SU-DHL-6 (cell line): ENCODE data around the gene CP.

Experiments used
- H2AFZ ChIP-seq: fragments of 200-600 bp; sonication (generic); 2 replicates; pipeline ENCODE4 v1.6.1; 2014; ENCODE audit warnings: low read depth, mild to moderate bottlenecking, moderate library complexity, mixed read lengths, antibody characterized with exemption, low read length; ENCODE audit not compliant: severe bottlenecking
- H3F3A ChIP-seq: fragments of 200-600 bp; shearing (Covaris generic); 2 replicates; pipeline ENCODE4 v1.6.0; 2016; ENCODE audit warnings: antibody characterized with exemption, mild to moderate bottlenecking; ENCODE audit not compliant: insufficient read depth
- H3K27ac ChIP-seq: fragments of 200-600 bp; sonication (generic); 2 replicates; pipeline ENCODE4 v1.5.1; 2016; ENCODE audit warnings: low read depth, mild to moderate bottlenecking, low read length, moderate library complexity, mixed read lengths
- H3K27me3 ChIP-seq: fragments of 200-600 bp; sonication (generic), shearing (Covaris generic); 2 replicates; pipeline ENCODE4 v1.6.0; 2014; ENCODE audit warnings: mild to moderate bottlenecking, low read length
- H3K36me3 ChIP-seq: fragments of 200-600 bp; sonication (generic); 2 replicates; pipeline ENCODE4 v1.6.1; 2014; ENCODE audit warnings: mild to moderate bottlenecking, low read length, mixed read lengths
- H3K4me2 ChIP-seq: fragments of 300-600, 200-600 bp; shearing (Covaris generic), sonication (generic); 2 replicates; pipeline ENCODE4 v1.6.0; 2014; ENCODE audit warnings: low read length, low read depth, mild to moderate bottlenecking; ENCODE audit not compliant: poor library complexity, severe bottlenecking
- H3K4me3 ChIP-seq: fragments of 200-600 bp; sonication (generic); 2 replicates; pipeline ENCODE4 v1.5.1; 2014; ENCODE audit warnings: antibody characterized with exemption, low read length, mild to moderate bottlenecking, mixed read lengths; ENCODE audit not compliant: insufficient read depth, poor library complexity, severe bottlenecking
- H3K79me2 ChIP-seq: fragments of 200-600 bp; sonication (generic); 2 replicates; pipeline ENCODE4 v1.6.1; 2014; ENCODE audit warnings: mild to moderate bottlenecking, low read length, moderate library complexity; ENCODE audit not compliant: insufficient read depth
- H3K9ac ChIP-seq: fragments of 200-600 bp; sonication (generic); 2 replicates; pipeline ENCODE4 v1.7.0; 2014; ENCODE audit warnings: mild to moderate bottlenecking, low read length
- H3K9me2 ChIP-seq: fragments of 200-600 bp; sonication (generic); replicated peaks from 2 replicates; pipeline ENCODE4 v1.6.1; 2014; ENCODE audit warnings: low read length; ENCODE audit not compliant: insufficient read depth
- H3K9me3 ChIP-seq: fragments of 200-600 bp; sonication (generic); 2 replicates; pipeline ENCODE4 v1.6.1; 2014; ENCODE audit warnings: low read length, mixed read lengths; ENCODE audit not compliant: insufficient read depth
- H4K20me1 ChIP-seq: fragments of 200-600 bp; sonication (generic); 2 replicates; pipeline ENCODE4 v1.6.1; 2014; ENCODE audit warnings: low read depth, mild to moderate bottlenecking, antibody characterized with exemption, low read length, moderate library complexity, mixed read lengths
- EZH2phosphoT487 ChIP-seq: fragments of 200-600 bp; sonication (generic), shearing (Covaris generic); conservative IDR thresholded peaks from 2 replicates; pipeline ENCODE4 v1.6.1; 2018; ENCODE audit warnings: mild to moderate bottlenecking, antibody characterized with exemption, low read length, moderate library complexity, mixed read lengths
- TF ChIP-seq, protein P1 (sequence below): fragments of 200-600 bp; sonication (generic); IDR thresholded peaks from one replicate; pipeline ENCODE4 v1.5.1; 2017; ENCODE audit warnings: antibody characterized with exemption, mild to moderate bottlenecking, low read length, moderate library complexity; ENCODE audit not compliant: insufficient read depth, poor library complexity, severe bottlenecking

The CP gene

DNA sequence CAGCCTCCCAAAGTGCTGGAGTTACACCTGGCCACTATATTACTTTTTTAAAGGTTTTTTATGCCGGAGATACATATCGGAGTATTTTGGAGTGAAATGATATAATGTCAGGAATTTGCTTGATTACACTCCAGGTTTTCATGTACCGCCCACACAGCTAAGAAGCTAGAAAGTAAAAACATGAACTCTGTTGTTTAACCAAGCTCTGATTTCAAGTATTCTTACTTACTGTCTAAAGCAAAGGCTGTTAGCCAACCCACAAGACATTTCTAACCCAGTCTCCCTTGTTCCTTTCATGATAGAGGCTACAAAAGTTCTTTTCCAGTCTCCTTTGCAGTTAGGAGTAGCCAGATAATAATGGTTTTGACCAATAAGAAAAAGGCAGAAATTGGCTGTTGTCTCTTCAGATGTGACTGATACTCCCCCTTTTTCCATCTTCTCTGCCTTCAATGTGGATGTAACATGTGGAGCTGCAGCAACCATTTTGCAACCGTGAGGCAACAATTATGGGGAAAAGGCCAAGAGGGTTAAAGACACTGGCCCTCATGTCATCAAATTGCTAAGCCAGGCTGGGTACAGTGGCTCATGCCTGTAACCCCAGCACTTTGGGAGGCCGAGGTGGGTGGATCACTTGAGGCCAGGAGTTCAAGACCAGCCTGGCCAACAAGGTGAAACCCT is 6.1 kb upstream of the CP start:
- Histone ChIP-seq H2AFZ (no peak overlapping the region), H3K27me3 (no peaks in the 10 kb centered on the region), H3K9ac (no peak overlapping the region), H3K27ac (no peak overlapping the region), H3F3A (no peaks in the 10 kb centered on the region), H4K20me1 (no peaks in the 10 kb centered on the region), H3K79me2 (no peaks in the 10 kb centered on the region), H3K36me3 (no peaks in the 10 kb centered on the region), H3K4me2 (no peak overlapping the region), H3K9me2 (no peaks in the 10 kb centered on the region), H3K9me3 (no peaks in the 10 kb centered on the region), H3K4me3 (no peak overlapping the region)
- TF ChIP-seq EZH2phosphoT487, result no peak
- TF ChIP-seq, protein P1, sequence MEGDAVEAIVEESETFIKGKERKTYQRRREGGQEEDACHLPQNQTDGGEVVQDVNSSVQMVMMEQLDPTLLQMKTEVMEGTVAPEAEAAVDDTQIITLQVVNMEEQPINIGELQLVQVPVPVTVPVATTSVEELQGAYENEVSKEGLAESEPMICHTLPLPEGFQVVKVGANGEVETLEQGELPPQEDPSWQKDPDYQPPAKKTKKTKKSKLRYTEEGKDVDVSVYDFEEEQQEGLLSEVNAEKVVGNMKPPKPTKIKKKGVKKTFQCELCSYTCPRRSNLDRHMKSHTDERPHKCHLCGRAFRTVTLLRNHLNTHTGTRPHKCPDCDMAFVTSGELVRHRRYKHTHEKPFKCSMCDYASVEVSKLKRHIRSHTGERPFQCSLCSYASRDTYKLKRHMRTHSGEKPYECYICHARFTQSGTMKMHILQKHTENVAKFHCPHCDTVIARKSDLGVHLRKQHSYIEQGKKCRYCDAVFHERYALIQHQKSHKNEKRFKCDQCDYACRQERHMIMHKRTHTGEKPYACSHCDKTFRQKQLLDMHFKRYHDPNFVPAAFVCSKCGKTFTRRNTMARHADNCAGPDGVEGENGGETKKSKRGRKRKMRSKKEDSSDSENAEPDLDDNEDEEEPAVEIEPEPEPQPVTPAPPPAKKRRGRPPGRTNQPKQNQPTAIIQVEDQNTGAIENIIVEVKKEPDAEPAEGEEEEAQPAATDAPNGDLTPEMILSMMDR, result no peak

DNA sequence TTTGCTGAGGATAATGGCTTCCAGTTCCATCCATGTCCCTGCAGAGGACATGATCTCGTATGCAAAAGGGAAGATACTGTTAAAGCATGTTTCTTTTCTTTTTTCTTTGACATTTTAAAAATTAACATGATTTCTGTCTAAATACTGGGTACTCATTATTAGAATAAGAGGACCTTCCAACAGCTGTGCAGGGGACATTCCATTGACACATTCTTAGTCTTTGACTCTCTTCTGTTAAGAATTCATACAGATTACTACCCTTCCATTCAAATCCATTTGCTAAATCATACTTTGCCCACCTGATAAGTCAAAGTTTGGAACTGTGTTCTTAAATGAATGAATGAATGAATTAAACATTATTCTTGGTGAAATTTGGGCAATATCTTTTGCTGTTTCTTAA is 5.1 kb upstream of the CP start:
- no peaks in the 10 kb centered on the region for H3K27me3 ChIP-seq
- no peaks in the 10 kb centered on the region for H4K20me1 ChIP-seq
- H3K27ac ChIP-seq, result no peak overlapping the region
- no peak overlapping the region for H3K9ac ChIP-seq
- no peaks in the 10 kb centered on the region for H3K9me2 ChIP-seq
- H3K4me3 ChIP-seq, result no peak overlapping the region
- H3K4me2 ChIP-seq, result no peak overlapping the region
- no peaks in the 10 kb centered on the region for H3K79me2 ChIP-seq
- TF ChIP-seq, protein P1, result no peak
- no peak for TF ChIP-seq EZH2phosphoT487
- no peaks in the 10 kb centered on the region for H3K9me3 ChIP-seq
- H3F3A ChIP-seq, result no peaks in the 10 kb centered on the region
- H3K36me3 ChIP-seq, result no peaks in the 10 kb centered on the region
- H2AFZ ChIP-seq, result no peak overlapping the region

DNA sequence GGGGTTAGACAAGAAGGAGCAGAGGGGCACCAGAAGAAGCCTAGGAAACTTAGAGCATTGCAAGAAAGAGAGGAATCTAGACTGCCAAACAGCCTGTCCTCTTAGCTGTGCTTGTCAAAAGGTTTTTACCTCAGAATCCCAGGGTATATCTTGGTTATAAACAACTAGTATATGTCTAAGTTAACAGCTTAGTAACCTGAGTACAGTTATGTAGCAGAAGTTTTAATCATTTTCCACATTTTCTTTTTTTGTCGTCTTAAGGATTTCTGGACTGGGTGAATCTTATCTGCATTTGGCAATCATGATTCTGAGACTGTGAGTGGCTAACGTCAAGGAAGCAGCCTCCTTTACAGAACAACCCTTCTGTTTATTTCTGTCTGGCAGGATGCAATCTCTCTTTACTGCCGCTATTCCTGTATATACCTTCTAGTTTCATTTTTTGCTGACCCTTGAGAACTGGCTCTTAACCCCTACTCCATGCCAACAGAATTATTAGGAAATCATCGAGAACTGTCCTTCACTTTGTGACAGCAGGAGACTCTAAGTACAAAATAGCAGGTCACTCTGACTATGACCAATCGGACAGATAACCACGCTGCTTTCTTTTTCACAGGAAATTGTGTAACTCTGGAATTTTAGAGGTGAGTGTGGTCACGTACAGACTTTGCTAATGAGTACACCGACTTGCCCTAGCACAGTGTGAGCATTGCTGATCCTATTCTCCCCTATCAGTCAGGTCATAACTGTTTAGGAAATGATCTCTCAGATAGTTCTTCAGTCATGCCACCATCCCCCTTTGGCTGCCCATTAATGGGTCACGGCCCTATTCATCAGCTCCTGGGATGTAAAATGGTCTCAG is 3.3 kb upstream of the CP start:
- Histone ChIP-seq H3K36me3 (no peaks in the 10 kb centered on the region), H3K27ac (peak overlapping the region; percentile 59), H3K9ac (peak overlapping the region; percentile 28; the same call in 1 of the 2 replicates), H2AFZ (peak overlapping the region; percentile 85), H3K4me3 (peak overlapping the region; percentile 4), H3K27me3 (no peaks in the 10 kb centered on the region), H3F3A (no peaks in the 10 kb centered on the region), H3K9me2 (no peaks in the 10 kb centered on the region), H3K79me2 (no peaks in the 10 kb centered on the region), H3K4me2 (peak overlapping the region; percentile 43), H3K9me3 (no peaks in the 10 kb centered on the region), H4K20me1 (no peaks in the 10 kb centered on the region)
- TF ChIP-seq, protein P1, result no peak
- no peak for TF ChIP-seq EZH2phosphoT487
